Smooth muscle cell of the brain vasculature (primary cell): ENCODE measurements around the gene KMO.

Source experiments
- DNase-seq: peaks from one replicate; pipeline ENCODE4 v3.0.0-alpha.2; 2012; ENCODE audit warnings: low read depth, low spot score

The KMO gene

DNA sequence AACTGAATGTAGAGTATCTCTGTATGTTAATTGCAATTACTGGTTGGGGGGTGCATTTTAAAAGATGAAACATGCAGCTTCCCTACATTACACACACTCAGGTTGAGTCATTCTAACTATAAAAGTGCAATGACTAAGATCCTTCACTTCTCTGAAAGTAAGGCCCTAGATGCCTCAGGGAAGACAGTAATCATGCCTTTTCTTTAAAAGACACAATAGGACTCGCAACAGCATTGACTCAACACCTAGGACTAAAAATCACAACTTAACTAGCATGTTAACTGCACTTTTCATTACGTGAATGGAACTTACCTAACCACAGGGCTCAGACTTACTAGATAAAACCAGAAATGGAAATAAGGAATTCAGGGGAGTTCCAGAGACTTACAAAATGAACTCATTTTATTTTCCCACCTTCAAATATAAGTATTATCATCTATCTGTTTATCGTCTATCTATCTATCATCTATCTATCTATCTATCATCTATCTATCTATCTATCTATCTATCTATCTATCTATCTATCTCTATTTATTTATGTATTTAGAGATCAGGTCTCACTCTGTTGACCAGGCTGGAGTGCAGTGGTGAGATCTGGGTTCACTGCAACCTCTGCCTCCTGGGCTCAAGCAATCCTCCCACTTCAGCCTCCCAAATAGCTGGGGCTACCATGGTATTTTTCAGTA, 60.2 kb downstream of the KMO start:
- DNase-seq, result no peak

GRCh38 chr1:241593186-241593585, 61.0 kb downstream of the KMO start:
- no peak for DNase-seq

DNA sequence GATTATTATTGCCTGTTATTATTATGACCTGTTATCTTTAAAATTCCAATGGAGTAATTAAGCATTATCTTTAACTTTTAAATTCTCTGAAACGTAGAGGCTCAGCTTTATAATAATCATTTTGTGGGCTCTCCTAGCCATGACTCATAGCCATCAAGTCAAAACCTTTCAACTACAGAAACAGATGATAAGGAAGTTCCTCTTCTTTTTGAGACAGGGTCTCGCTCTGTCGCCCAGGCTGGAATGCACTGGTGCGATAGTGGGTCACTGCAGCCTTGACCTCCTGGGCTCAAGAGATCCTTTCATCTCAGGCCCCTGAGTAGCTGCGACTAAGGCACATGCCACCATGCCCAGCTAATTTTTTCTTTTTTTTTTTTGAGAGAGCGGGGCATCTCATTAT, 64.5 kb downstream of the KMO start:
- DNase-seq, result no peak

GRCh38 chr1:241598249-241598648, 66.1 kb downstream of the KMO start:
- DNase-seq, result no peak

GRCh38 chr1:241600496-241600901, 68.3 kb downstream of the KMO start:
- no peak for DNase-seq

DNA sequence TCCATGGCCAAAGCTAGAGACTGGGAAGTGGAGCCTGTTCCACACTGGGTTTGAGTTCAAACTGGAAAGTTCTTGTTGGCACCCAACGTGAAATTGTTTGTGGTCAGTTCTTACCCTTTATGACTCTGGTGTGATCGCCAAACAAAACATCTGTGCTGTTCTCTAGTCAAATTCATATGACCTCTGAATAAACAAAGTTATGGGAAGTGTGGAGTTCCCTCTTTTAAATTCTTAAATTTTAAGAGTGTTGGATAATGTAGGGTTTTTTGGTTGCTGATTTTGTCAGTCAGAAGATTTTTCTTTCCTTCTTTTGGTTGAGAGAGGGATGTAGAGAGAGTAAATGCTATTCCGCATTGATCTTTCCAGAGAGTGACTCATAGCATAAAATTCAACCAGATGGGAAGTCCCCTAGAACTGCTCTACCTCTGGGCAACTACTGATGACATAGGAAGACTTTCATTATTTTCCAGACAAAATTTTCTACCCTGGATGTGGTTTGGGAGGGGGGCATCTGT, 71.6 kb downstream of the KMO start:
- DNase-seq, result peak; percentile 36

DNA sequence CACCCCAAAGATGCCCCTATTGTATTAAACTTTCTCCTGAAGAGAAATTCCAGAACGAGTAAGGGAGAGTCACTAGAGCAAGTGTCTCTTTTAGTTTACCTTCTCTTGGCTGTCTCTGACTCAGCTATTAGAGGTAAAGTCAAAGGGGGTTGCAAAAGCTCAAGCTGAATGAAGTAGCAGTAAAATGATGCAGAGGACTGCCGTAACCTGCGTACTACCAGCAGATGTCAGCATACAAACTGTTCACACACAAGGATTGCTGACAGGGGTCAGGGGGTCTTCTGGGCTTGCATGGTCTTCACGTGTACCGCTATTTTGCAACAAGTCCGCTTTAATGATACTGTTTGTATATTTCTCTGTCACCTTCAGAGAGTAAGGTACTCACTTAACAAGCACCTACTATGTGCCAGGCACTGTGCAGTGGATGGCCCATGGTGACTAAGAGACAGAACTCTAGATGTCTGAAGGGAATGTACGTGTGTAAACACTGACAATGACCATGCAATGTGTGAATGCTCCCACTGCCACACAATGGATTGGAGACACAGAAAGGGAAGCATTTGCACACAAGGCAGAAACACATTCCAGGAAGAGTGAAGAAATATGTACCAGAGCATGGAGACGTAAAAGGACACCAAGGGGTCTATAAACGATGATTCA, 73.1 kb downstream of the KMO start:
- no peak for DNase-seq

- no peak for DNase-seq
Measured at GRCh38 chr1:241606544-241606943, 74.4 kb downstream of the KMO start.

DNA sequence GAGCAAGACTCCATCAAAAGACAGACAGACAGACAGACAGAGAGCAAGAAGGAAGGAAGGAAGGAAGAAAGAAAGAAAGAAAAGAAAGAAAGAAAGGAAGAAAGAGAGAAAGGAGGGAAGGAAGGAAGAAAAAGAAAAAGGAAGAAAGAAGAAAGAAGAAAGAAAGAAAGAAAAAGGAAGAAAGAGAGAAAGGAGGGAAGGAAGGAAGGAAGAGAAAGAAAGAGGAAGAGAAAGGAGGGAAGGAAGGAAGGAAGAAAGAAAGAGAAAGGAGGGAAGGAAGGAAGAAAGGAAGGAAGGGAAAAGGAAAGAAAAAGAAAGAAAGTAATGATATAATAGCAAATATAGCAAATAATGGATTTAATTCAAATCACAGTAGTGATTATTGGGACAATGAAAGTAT, 75.3 kb downstream of the KMO start:
- no peak for DNase-seq

- DNase-seq, result no peak
Measured at GRCh38 chr1:241608379-241609033, 76.3 kb downstream of the KMO start.

DNA sequence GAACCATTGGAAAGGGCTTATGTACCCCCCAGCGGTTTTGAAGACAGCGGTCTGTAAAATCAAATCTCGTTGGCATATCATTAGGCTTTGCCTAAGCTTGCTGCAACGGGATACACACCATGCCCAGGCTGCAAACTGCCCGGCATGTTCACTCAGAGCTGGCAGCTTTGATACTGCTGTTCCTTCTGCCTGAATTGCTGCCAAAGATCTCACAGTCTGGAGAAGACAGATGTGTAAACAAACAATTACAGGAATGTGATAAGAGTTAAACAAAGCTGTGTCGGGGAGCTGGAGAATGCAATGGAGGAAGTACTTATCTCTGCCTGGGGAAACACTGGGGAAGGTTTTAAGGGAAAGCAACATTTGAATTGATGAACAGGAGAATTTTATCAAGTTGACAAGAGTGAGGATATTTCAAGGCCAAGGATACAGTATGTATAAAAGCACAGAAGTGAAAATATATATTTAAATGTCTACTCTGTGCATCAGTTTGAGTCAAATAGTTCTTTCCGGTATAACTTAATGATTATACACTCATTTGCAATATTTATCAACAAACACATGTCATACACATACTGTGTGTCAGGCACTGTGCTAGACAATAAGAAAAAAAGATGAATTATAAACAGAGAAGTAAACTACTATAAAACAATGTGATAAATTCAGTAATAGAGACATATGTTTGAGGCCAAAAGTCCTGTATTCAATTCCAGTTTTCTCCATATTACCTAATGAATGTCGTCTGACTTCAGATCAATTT, 78.1 kb downstream of the KMO start:
- no peak for DNase-seq

DNA sequence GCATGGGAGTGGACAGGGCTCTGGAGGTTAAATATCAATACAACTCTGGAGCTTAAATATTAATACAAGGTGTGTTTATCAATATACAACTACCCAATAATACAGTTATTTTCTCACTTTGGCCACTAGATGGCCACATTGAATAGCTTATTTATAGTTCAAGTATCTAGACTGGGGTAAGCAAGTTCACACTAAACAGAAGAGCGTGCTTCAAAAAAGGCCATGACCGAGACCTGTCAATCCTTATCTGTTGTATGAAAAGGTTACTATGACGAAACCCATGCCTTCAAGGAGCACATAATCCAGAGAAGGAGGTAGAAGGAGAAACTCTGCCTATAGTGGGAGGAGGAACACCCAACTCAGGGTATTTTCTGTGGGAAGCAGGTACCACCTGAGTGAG, 78.9 kb downstream of the KMO start:
- DNase-seq, result no peak

DNA sequence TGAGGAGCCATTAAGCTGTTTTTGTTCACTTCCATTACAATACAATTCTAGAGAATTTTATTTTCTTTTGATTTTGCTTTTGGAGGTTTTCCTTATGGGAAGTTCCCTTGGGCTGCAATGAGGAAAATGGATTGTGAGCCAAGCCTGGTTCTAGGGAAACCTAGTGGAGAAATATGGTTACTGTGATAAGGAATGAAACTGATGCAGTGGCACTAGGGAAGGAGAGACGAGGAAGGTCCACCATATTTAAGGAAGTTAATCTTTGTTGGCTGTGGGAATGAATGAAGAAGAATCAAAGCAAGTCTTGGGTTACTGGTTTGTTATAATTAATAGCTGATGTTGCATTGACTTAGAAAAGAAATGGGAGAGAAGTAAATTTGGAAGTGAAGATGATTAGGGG, 79.6 kb downstream of the KMO start:
- DNase-seq, result no peak

- DNase-seq, result peak; percentile 40
Measured at GRCh38 chr1:241612533-241613477, 80.6 kb downstream of the KMO start.

- DNase-seq, result no peak
Measured at GRCh38 chr1:241614144-241614543, 82.0 kb downstream of the KMO start.

DNA sequence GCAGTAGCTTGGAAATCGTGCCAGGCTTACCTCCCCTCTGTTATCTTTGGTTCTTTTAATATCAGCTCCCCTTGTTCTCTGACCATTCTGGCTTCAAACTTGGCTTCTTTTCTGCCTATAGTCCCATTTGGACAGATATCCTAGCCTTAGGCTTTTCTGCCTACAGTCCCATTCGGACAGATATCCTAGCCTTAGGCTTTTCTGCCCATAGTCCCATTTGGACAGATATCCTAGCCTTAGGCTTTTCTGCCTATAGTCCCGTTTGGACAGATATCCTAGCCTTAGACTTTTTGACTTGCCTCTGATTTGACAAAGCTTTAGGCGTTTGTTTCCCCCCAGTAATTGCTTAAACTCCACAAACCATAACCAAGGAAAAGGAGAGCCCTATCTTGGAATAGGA, 82.4 kb downstream of the KMO start:
- DNase-seq, result no peak

DNA sequence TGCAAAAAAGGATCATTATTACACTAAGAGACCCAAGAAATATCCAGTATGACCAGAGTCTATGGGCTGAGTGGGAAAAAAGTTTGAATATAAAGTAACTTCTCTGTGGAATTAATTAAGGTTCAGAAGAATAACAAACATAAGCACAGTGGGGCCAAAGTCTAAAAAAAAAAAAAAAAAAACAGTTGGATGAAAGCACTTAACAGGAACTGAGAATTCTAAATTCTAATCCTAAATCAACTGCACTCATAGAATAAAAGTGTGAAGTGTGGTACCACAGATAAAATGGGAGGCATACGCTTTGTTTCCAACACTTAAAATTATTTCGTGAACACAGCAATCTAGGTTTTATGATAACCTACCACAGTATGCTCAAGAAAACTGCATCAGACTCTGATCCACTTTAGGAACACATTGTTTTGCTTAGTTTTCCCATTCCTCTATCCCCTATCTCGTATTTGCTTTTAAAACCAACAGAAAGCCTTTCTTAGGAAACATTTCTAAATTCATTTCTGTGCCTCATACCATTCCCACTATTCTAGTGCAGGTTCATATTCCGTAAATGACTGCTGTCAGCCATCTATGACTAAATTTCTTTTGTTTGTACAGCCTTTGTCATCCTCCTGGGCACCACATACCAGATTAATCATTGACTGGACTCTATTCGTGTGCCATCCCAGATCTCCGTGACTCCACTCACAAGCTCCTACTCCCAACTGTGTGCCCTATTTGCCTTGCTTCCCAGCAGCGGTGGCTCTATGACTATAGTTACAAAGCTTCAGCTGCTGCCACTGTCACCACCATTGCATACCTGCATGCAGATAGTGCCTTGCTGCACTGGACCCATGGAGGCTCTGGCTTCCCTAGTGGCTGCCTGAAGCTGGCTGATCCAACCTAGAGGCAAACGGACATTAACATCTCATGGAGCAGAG, 83.1 kb downstream of the KMO start:
- no peak for DNase-seq

DNA sequence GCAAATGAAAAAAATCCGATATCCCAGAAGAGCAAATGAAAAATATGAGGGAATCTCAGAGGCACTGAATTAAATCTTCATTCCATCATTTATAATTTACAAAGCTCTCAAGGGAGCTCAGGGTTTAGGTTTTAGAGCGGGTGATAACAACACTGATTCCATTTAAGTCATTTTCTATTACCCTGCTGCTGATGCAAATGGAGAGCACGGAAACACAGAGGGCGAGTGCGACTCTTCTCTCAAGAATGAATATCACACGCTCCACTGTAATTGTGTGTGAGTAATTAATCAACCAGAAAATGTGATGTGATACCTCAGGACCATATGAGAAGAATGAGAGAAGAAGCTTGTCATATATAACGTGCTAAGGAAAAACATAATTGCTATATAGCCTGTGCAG, 85.2 kb downstream of the KMO start:
- no peak for DNase-seq

DNA sequence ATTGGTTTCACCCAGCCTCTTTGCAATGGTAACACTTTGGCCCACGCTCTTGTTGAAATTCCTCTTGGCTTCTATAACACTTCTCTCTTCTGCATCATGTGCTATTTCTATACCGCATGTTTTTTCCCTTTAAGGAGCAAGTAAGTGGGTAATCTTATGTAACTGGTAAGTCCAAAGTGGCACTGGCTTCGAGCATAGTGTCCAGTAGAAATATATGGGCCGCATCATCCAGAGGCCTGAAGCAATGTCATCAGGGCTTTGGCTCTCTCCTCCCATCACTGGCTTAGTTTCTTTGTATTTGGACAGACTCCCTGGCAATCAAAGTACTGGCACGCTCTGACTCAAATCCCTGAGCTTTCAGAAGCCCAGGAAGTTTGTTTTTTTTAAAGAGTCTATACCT, 90.5 kb downstream of the KMO start:
- DNase-seq, result no peak

DNA sequence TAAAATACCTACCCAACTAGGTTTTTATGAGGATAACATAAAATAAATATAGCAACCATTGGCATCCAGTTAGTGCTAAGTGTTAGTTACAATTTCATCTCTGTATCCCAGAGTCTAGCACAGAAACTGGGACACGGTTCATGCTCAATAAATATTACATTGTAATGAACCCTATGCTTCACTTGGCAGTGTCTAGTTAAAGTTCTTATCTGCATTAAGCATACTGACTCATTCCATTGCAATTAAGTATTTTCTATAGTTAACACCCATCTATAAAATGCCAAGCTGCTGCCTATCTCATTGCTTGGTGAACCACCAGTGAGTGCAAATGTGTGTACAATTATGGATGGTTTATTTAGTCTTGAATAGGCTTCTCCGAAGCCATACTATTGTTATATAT, 92.8 kb downstream of the KMO start:
- DNase-seq, result no peak
